HCT116 (cell line): ENCODE data around the gene LRFN2. TPM values are rescaled to one million over a fixed set of nuclear protein-coding genes. Genes with fewer than 3 reads are reported as not detected.

Experiments
- ATAC-seq: fragments of 200-7000 bp; cut with Tn5 transposase; 2 replicates; pipeline ENCODE4 v1.9.1; 2020; ENCODE audit warnings: mild to moderate bottlenecking, moderate library complexity
- BruUV-seq: library from RNA; stranded (reverse); fragments of 400-500 nt; replicated peaks from 2 replicates; lab custom pipeline; 2021; lab: Mats Ljungman, UMichigan
- CTCF ChIA-PET: fragments of 300-600 bp; sonication (Branson Sonifier 250); formaldehyde crosslinking; loops from one replicate; lab custom pipeline; 2021; ENCODE audit warnings: antibody characterized with exemption; lab: Charles Lee
- POLR2A ChIA-PET: fragments of 300-600, 350-600 bp; sonication (Branson Sonifier 250); formaldehyde crosslinking; loops from one replicate; lab custom pipeline; 2021; ENCODE audit warnings: antibody characterized with exemption; lab: Charles Lee
- RAD21 ChIA-PET, 2 experiments: fragments of 300-600 bp; sonication (Branson Sonifier 250); formaldehyde crosslinking; loops; one replicate each; lab custom pipeline; 2023; ENCODE audit warnings: low total read pairs in 2 of 2; ENCODE audit not compliant: uncharacterized antibody in 2 of 2, unreplicated experiment in 2 of 2, low non-redundant PET in 1 of 2; lab: Charles Lee
- DNase-seq: peaks from one replicate; pipeline ENCODE4 v3.0.0-alpha.2; 2010; ENCODE audit warnings: low read depth, low spot score
- H2AFZ ChIP-seq: fragments of 200-600 bp; shearing (Covaris generic), sonication (generic); 2 replicates; pipeline ENCODE4 v1.6.1; 2017; ENCODE audit warnings: low read depth, mixed run types, mixed read lengths, antibody characterized with exemption, low read length; ENCODE audit not compliant: poor library complexity, severe bottlenecking
- H3K27ac ChIP-seq: 2 replicates; pipeline ENCODE4 v1.5.1; 2012; ENCODE audit warnings: low read depth, low read length
- H3K27me3 ChIP-seq: fragments of 200-600 bp; sonication (generic); 2 replicates; pipeline ENCODE4 v1.6.1; 2016; ENCODE audit warnings: mixed run types, low read length, mixed read lengths; ENCODE audit not compliant: insufficient read depth
- H3K36me3 ChIP-seq, 2 experiments: fragments of 200-500 bp in 1 of 2; fragments of 200-600 bp in 1 of 2; sonication (Bioruptor generic) in 1 of 2; sonication (generic) in 1 of 2; 2 replicates each; pipeline versions ENCODE4 v1.5.1 to v1.6.1; 2014 to 2016; ENCODE audit warnings: low read length in 2 of 2, inconsistent platforms in 1 of 2, mixed read lengths in 1 of 2, mixed run types in 1 of 2; ENCODE audit not compliant: insufficient read depth in 2 of 2, control insufficient read depth in 1 of 2
- H3K4me1 ChIP-seq, 2 experiments: fragments of 200-600 bp in 1 of 2; sonication (generic) in 1 of 2; 2 replicates each; pipeline versions ENCODE4 v1.5.1 to v1.6.1; 2012 to 2017; ENCODE audit warnings: low read length in 2 of 2, inconsistent platforms in 1 of 2, mild to moderate bottlenecking in 1 of 2, mixed read lengths in 1 of 2, mixed run types in 1 of 2, moderate library complexity in 1 of 2; ENCODE audit not compliant: insufficient read depth in 2 of 2, control insufficient read depth in 1 of 2
- H3K4me2 ChIP-seq: fragments of 200-600 bp; sonication (generic); 2 replicates; pipeline ENCODE4 v1.6.1; 2017; ENCODE audit warnings: mixed run types, low read length, mixed read lengths
- H3K4me3 ChIP-seq, 2 experiments: fragments of 200-600 bp in 1 of 2; sonication (generic) in 1 of 2; replicated peaks in 1 of 2; 2 replicates each; pipeline ENCODE4 v1.5.1; 2011 to 2016; ENCODE audit warnings: low read length in 2 of 2, control low read depth in 1 of 2, low read depth in 1 of 2, mild to moderate bottlenecking in 1 of 2, mixed read lengths in 1 of 2, mixed run types in 1 of 2
- H3K79me2 ChIP-seq: fragments of 200-600 bp; sonication (generic); 2 replicates; pipeline ENCODE4 v1.6.1; 2017; ENCODE audit warnings: mild to moderate bottlenecking, mixed run types, low read length, moderate library complexity, mixed read lengths; ENCODE audit not compliant: insufficient read depth
- H3K9ac ChIP-seq: fragments of 200-600 bp; sonication (generic); 2 replicates; pipeline ENCODE4 v1.6.1; 2016; ENCODE audit warnings: low read length, mixed read lengths
- H3K9me2 ChIP-seq: fragments of 200-600 bp; sonication (generic), shearing (Covaris generic); 2 replicates; pipeline ENCODE4 v1.6.1; 2017; ENCODE audit warnings: mixed run types, mild to moderate bottlenecking, moderate library complexity; ENCODE audit not compliant: insufficient read depth
- H3K9me3 ChIP-seq, 2 experiments: fragments of 200-500 bp in 1 of 2; fragments of 200-600 bp in 1 of 2; sonication (Bioruptor generic) in 1 of 2; sonication (generic) in 1 of 2; 2 replicates each; pipeline ENCODE4 v1.6.1; 2014 to 2017; ENCODE audit warnings: low read length in 2 of 2, mixed read lengths in 2 of 2, inconsistent platforms in 1 of 2, low read depth in 1 of 2, mild to moderate bottlenecking in 1 of 2, mixed run types in 1 of 2, moderate library complexity in 1 of 2; ENCODE audit not compliant: control insufficient read depth in 1 of 2, insufficient read depth in 1 of 2
- H4K20me1 ChIP-seq: fragments of 200-600 bp; sonication (generic), shearing (Covaris generic); 2 replicates; pipeline ENCODE4 v1.6.1; 2017; ENCODE audit warnings: mixed run types, mild to moderate bottlenecking, moderate library complexity; ENCODE audit not compliant: insufficient read depth
- EGR1 ChIP-seq: IDR thresholded peaks from 2 replicates; pipeline ENCODE4 v1.6.1; 2012; ENCODE audit warnings: low read depth
- ELF1 ChIP-seq: IDR thresholded peaks from 2 replicates; pipeline ENCODE4 v1.6.1; 2012; ENCODE audit warnings: low read depth, borderline replicate concordance
- EZH2phosphoT487 ChIP-seq: fragments of 200-600 bp; IDR thresholded peaks from 2 replicates; pipeline ENCODE4 v1.6.1; 2018; ENCODE audit warnings: antibody characterized with exemption, borderline replicate concordance
- FOSL1 ChIP-seq: IDR thresholded peaks from 2 replicates; pipeline ENCODE4 v1.6.1; 2012; ENCODE audit warnings: low read depth
- POLR2AphosphoS5 ChIP-seq: IDR thresholded peaks from 2 replicates; pipeline ENCODE4 v1.6.1; 2011; ENCODE audit warnings: mild to moderate bottlenecking, low read depth, low read length, moderate library complexity
- RAD21 ChIP-seq: IDR thresholded peaks from 2 replicates; pipeline ENCODE4 v1.6.1; 2012; ENCODE audit warnings: low read depth, mild to moderate bottlenecking
- SP1 ChIP-seq: IDR thresholded peaks from 2 replicates; pipeline ENCODE4 v1.6.1; 2012; ENCODE audit warnings: low read depth
- ZFX ChIP-seq: fragments of 450-650 bp; IDR thresholded peaks from 2 replicates; pipeline ENCODE4 v1.6.1; 2017
- intact Hi-C: fragments of 100-400 bp; cut with micrococcal nuclease; formaldehyde crosslinking; loops from 2 replicates; pipeline ENCODE4 v1.10.0; 2022
- total RNA-seq: library from RNA; stranded (reverse); gene quantifications from one replicate; pipeline ENCODE4 v1.2.1, GENCODE V29; 2021; ENCODE audit not compliant: unreplicated experiment
- TF ChIP-seq, protein P1 (sequence below), 3 experiments: fragments of 200-600 bp in 1 of 3; sonication (generic) in 1 of 3; IDR thresholded peaks in 2 of 3; conservative IDR thresholded peaks in 1 of 3; 2 replicates each; pipeline ENCODE4 v1.5.1; 2012 to 2017; ENCODE audit warnings: low read depth in 2 of 3, low read length in 2 of 3, antibody characterized with exemption in 1 of 3, borderline replicate concordance in 1 of 3, control low read depth in 1 of 3, mild to moderate bottlenecking in 1 of 3, mixed read lengths in 1 of 3, mixed run types in 1 of 3, moderate library complexity in 1 of 3; ENCODE audit not compliant: insufficient read depth in 1 of 3
- TF ChIP-seq, protein P2 (sequence below): IDR thresholded peaks from 2 replicates; pipeline ENCODE4 v1.6.1; 2011; ENCODE audit warnings: mild to moderate bottlenecking, low read length, moderate library complexity; ENCODE audit not compliant: insufficient replicate concordance; ENCODE audit errors: extremely low read depth

Gene LRFN2
- total RNA-seq, 1 experiment from 2014 or later: not detected

DNA sequence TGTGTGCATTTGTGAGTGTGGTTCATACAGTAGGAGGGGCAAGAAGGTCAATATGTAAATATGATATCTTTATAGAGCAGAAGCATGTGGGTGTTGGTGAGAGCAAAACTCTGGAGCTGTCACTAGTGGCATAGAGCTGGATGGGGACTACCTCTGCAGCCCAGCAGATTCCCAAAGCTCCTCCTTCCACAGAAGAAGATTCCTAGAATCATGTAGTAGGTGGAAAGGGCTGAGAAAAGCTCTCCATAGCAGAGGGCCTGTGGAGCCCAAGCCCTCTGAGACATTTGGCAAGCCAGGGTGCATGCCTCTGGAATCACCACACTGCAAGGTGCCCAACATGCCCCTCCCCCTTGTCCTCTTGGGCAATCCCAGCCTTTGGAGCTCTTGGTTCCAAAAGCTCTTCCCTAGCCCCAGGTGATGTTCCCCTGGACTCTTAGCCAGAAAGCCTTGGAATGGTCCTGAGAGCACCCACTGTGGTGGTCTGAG lies 233.2 kb downstream of the LRFN2 start:
- Histone ChIP-seq H3K36me3 (no peaks in the 10 kb centered on the region), H3K4me1 (peaks cover 0 to 23% of the 10 kb centered on the region in 2 experiments; a peak in 2 of 4 replicates), H3K4me2 (no peak overlapping the region), H3K9ac (no peak overlapping the region), H3K9me2 (no peaks in the 10 kb centered on the region), H3K9me3 (no peaks in the 10 kb centered on the region), H2AFZ (no peak overlapping the region), H3K4me3 (no peak overlapping the region), H3K79me2 (no peaks in the 10 kb centered on the region), H3K27ac (no peak overlapping the region), H4K20me1 (no peaks in the 10 kb centered on the region), H3K27me3 (no peaks in the 10 kb centered on the region)
- ATAC-seq: no peak
- RAD21 ChIA-PET: no interaction called here
- DNase-seq: no peak
- POLR2A ChIA-PET: no interaction called here
- TF ChIP-seq FOSL1: no peak
- TF ChIP-seq POLR2AphosphoS5: no peak
- no peak for TF ChIP-seq EZH2phosphoT487
- TF ChIP-seq, protein P1, sequence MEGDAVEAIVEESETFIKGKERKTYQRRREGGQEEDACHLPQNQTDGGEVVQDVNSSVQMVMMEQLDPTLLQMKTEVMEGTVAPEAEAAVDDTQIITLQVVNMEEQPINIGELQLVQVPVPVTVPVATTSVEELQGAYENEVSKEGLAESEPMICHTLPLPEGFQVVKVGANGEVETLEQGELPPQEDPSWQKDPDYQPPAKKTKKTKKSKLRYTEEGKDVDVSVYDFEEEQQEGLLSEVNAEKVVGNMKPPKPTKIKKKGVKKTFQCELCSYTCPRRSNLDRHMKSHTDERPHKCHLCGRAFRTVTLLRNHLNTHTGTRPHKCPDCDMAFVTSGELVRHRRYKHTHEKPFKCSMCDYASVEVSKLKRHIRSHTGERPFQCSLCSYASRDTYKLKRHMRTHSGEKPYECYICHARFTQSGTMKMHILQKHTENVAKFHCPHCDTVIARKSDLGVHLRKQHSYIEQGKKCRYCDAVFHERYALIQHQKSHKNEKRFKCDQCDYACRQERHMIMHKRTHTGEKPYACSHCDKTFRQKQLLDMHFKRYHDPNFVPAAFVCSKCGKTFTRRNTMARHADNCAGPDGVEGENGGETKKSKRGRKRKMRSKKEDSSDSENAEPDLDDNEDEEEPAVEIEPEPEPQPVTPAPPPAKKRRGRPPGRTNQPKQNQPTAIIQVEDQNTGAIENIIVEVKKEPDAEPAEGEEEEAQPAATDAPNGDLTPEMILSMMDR (IDR thresholded peaks at IDR 0.05 in 2 of 3, conservative IDR thresholded peaks at IDR 0.05 in 1 of 3; ENCODE audit: borderline replicate concordance in 1 of 3, insufficient read depth in 1 of 3, low read depth in 2 of 3, low read length in 2 of 3): no peak
- TF ChIP-seq ELF1: no peak
- no peak for TF ChIP-seq SP1
- TF ChIP-seq, protein P2, sequence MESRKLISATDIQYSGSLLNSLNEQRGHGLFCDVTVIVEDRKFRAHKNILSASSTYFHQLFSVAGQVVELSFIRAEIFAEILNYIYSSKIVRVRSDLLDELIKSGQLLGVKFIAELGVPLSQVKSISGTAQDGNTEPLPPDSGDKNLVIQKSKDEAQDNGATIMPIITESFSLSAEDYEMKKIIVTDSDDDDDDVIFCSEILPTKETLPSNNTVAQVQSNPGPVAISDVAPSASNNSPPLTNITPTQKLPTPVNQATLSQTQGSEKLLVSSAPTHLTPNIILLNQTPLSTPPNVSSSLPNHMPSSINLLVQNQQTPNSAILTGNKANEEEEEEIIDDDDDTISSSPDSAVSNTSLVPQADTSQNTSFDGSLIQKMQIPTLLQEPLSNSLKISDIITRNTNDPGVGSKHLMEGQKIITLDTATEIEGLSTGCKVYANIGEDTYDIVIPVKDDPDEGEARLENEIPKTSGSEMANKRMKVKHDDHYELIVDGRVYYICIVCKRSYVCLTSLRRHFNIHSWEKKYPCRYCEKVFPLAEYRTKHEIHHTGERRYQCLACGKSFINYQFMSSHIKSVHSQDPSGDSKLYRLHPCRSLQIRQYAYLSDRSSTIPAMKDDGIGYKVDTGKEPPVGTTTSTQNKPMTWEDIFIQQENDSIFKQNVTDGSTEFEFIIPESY: no peak
- no peak for TF ChIP-seq EGR1
- TF ChIP-seq ZFX: no peak
- TF ChIP-seq RAD21: no peak
- no TSS peak for BruUV-seq
- intact Hi-C loops: no loop called here
- CTCF ChIA-PET: no interaction called here
